ENCODE data around the gene DOK3.
A peak's percentile ranks its signal among the peaks of the same experiment; 100 is the strongest.

DOK3 gene

DNA sequence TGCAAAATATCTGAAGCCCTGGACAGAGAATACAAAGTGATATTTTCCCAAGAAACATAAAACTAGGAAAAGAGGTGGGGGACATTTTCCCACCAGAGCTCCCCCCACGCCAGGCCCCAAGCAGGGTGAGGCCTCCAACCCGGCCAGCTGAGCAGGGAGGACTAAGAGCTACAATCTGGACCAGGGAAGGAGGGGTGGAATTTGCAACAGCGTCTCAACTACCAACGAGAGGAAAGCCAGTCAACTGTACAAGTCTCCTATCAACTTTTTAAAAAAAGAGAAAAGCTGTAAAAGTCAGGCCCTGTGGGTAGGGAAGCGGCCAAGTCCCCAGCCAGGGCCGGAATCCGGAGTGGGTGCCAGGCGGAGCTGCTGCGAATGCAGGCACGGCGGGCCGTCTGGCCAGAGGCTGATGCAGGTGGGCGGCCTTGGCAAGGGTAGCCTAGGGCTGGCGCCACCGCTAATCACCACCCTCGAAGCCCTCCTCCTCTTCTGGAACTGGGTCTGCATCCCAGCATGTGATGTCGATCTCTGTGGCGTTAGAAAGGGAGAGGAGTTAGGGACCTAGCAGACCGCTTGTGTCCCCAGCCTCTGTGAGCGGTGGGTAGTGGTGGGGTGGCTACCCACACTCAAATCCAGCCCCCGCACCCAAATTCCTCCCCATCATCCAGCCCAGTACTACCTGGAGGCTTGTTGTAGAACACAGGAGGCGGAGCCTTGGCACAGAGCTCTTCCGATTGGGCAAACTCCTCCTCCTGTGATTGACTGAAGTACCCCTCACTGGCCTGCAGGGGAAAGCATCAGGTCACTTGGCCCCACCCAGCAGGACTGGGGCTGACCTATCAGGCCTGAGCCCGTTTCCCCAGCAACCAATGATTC is 52.4 kb downstream of the DOK3 start:
- no peak overlapping the region for H3K4me3 ChIP-seq (ENCODE audit: low read length)
- DNase-seq (ENCODE audit: low read depth, low spot score) = peak; percentile 89

DNA sequence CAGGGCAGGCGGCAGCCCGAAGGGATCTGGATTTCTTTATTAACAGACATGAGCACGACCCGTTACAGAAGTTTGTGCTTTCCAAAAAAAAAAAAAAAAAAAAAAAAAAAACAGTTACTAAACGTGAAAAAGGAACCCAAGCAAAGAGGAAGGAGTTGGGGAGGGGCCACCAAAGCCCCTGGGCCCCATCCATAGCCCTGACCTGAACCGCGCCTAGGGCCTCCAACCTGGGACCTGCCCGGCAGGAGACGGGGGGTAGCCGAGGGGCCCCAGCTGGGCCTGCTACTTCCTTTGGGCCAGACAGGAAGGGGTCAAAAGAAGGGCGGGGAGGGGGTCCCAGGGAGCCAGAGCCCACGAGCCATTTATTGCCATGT is 53.0 kb downstream of the DOK3 start:
- DNase-seq (ENCODE audit: low read depth, low spot score) = no peak
- H3K4me3 ChIP-seq (ENCODE audit: low read length) = no peak overlapping the region

DNA sequence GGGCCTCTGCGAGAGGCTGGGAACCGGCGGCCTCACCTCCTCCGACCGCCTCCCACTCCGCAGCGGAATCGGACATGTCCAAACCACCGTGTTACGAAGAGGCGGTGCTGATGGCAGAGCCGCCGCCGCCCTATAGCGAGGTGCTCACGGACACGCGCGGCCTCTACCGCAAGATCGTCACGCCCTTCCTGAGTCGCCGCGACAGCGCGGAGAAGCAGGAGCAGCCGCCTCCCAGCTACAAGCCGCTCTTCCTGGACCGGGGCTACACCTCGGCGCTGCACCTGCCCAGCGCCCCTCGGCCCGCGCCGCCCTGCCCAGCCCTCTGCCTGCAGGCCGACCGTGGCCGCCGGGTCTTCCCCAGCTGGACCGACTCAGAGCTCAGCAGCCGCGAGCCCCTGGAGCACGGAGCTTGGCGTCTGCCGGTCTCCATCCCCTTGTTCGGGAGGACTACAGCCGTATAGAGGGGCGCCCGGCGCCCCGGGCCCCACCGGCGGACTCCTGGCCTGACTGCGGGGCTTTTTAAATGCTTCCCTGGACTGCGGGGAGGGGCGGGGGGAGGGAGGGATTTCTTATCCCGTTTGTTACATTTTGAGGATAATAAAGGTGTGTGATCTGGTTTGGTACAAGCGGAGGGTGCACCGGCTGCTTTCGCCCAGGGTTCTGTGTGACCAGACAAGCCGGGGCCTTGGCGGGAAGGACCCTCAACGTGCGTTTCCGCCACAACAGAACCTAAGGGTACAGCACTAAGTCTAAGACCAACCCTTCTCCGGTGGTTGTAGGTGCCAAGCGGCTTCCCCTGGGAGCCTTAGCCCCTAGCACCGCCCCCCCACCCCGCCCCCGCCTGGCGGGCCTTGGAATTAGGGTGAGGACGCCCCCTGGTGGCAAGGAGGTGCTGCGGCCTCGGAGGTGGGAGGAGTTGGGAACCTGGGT is 53.7 kb downstream of the DOK3 start:
- peak; percentile 92 for DNase-seq (ENCODE audit: low read depth, low spot score)
- H3K4me3 ChIP-seq (ENCODE audit: low read length) = peak overlapping the region; percentile 68

DNA sequence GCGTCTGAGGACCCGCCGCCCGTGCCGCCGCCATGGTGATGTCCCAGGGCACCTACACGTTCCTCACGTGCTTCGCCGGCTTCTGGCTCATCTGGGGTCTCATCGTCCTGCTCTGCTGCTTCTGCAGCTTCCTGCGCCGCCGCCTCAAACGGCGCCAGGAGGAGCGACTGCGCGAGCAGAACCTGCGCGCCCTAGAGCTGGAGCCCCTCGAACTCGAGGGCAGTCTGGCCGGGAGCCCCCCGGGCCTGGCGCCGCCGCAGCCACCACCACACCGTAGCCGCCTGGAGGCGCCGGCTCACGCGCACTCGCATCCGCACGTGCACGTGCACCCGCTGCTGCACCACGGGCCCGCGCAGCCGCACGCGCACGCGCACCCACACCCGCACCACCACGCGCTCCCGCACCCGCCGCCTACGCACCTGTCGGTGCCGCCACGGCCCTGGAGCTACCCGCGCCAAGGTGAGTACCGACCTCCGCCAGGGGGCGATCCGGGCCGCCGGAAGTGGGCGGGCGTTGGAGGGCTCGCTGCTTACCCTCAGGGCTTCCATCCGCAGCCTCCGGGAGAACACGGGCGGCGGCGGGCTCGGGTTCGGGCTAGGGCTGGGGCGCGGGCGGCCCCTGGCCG is 54.5 kb downstream of the DOK3 start:
- DNase-seq (ENCODE audit: low read depth, low spot score) = peak; percentile 88
- H3K4me3 ChIP-seq (ENCODE audit: low read length) = peak overlapping the region; percentile 68

DNA sequence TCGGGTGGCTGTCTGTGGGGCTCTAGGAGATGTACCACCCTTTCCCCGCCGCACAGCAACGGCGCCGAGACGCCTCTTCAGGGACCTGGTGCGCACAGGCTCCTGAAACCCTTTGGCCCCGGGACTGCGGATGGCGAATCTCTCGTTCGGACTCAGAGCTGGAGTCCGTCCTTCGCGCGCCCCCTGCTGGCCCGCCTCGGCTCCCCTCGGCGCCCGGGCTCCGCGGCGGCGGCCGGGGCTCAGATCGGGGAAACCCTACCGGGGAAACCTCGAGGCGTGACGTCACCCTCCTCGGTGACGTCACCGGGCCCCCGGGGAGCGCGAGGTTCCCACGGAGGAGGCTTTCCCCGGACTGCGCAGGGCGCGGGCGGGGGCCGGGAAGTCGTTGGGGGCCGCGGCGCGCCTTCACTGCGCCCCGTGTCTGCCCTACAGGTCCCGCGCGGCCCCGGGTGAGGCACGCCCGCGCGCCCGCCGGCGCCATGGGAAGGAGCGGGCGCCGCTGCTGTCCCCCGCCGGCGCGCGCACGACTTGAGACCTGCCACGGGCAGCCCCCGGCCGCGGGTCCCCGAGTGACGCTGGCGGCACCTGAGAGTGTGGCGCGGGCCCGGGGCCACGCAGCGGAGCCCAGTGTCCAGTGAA is 55.1 kb downstream of the DOK3 start:
- H3K4me3 ChIP-seq (ENCODE audit: low read length) = peak overlapping the region; percentile 68
- DNase-seq (ENCODE audit: low read depth, low spot score) = peak; percentile 68

DNA sequence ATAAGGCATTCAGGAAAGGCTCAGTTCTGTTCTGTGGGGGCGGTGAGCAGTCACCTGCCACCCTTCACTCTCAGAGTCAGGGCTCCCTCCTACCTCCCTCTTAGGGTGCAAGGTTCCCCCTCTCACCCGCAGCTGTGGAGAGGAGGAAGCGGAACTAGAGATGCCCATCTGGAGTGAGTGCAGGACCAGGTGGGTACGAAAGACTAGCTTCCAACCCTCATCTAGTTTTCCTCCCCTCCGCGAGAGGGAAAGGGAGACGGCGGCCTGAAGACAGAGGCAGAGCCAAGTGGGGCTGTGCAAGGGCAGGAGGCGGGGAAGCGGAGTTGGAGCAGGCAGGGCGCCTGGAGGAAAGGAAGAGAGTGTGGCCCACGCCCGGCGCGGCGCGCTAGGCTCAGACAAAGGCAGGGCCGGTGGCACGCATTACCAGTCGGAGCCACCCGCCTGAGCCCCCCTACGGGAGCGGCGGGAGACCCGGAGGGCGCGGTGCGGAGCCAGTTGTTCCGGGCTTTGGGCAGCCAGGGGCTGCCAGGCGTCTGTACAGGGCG is 55.7 kb downstream of the DOK3 start:
- H3K4me3 ChIP-seq (ENCODE audit: low read length) = peak overlapping the region; percentile 68
- DNase-seq (ENCODE audit: low read depth, low spot score) = no peak

DNA sequence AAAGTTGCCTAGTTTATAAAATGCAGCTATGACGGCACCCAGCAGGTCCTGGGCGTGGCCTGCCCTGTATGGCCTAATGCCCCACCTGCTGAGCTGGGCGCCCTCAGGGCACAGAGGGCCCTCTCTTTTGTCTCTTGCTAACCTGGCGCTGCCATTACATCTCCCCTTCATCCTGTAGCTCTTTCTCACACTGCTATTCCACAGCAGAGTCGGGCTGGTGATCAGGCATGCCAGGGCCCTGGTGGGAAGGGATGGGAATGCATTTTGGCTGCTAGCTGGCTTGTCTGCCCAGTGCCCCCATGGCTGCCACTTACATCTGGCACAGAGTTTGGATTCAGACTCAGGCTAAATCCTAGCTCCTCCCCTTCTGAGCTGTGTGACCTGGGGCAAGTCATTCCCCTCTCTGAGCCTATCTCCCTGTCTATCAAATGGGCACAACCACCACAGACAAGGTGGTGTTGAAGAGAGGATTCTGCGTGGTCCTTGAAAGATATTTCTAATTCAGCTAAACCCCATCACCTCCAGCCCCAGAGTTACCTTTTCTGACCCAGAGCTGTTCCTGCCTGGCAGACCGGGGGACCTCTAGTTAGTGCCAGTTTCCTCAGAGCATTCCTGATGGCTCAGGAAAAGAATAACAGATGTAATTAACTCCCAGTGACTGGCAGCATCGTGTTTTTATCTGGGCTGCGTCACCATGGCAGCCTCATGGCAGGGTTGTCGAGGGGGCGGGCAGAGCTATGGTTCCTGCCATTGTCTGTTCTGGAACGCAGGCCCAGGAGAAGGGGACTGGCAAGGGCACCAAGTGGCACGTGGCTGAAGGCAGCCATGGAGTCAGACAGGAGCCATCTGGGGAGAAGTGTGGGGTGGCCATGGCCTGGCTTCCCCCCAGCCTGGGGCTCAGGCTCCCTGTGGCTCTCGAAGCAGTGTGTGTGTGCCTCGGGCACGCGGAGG is 56.7 kb downstream of the DOK3 start:
- DNase-seq (ENCODE audit: low read depth, low spot score) = no peak
- no peak overlapping the region for H3K4me3 ChIP-seq (ENCODE audit: low read length)

Measured in Jurkat, Clone E6-1 (cell line).